Measurements from ENCODE around the gene KRTAP9-8.
"Not testable (repeated sequence)": the region's sequence is repeated elsewhere in the genome, so short reads cannot be mapped to it uniquely, and the experiment has no call there.

KRTAP9-8 gene

GRCh38 chr17:41231731-41232130, 6.1 kb upstream of the KRTAP9-8 start:
- TF ChIP-seq POLR2AphosphoS5 (IDR thresholded peaks at IDR 0.05; ENCODE audit: low read depth) = no peak
- TF ChIP-seq REST (IDR thresholded peaks at IDR 0.05; ENCODE audit: insufficient replicate concordance, low read depth) = no peak
- TF ChIP-seq GABPA (IDR thresholded peaks at IDR 0.05; ENCODE audit: low read depth) = no peak
- no peak for TF ChIP-seq SPI1 (IDR thresholded peaks at IDR 0.05; ENCODE audit: borderline replicate concordance, low read depth)
- no peak for TF ChIP-seq CTCF (IDR thresholded peaks at IDR 0.05; ENCODE audit: insufficient read depth, low read length)
- Histone ChIP-seq H3K27me3 (ENCODE audit: insufficient read depth, poor library complexity, severe bottlenecking) (peaks cover 4% of the 10 kb centered on the region), H3K4me3 (replicated peaks; ENCODE audit: insufficient read depth, low read length) (no peak overlapping the region), H3K27ac (replicated peaks) (no peak overlapping the region)
- DNase-seq (ENCODE audit: low read depth in 1 of 2, low spot score in 1 of 2) = no peak

- not testable (repeated sequence) for H3K4me3 ChIP-seq (replicated peaks; ENCODE audit: insufficient read depth, low read length); H3K27me3 ChIP-seq (ENCODE audit: insufficient read depth, poor library complexity, severe bottlenecking); H3K27ac ChIP-seq (replicated peaks); DNase-seq (ENCODE audit: low read depth in 1 of 2, low spot score in 1 of 2)
Measured at GRCh38 chr17:41232399-41233105, 5.2 kb upstream of the KRTAP9-8 start, which contains the start of gene KRTAP9-3. Gene KRTAP9-3 (plus strand): TSS chr17:41232449. CDS start chr17:41232502, 53 bp downstream.

- not testable (repeated sequence) for H3K27me3 ChIP-seq (ENCODE audit: insufficient read depth, poor library complexity, severe bottlenecking); DNase-seq (ENCODE audit: low read depth in 1 of 2, low spot score in 1 of 2)
Measured at GRCh38 chr17:41237116-41237515, 683 bp upstream of the KRTAP9-8 start.

GRCh38 chr17:41246995-41247787, 9.4 kb downstream of the KRTAP9-8 start:
- H3K27ac ChIP-seq (replicated peaks); H3K27me3 ChIP-seq (ENCODE audit: insufficient read depth, poor library complexity, severe bottlenecking); H3K4me3 ChIP-seq (replicated peaks; ENCODE audit: insufficient read depth, low read length); DNase-seq (ENCODE audit: low read depth in 1 of 2, low spot score in 1 of 2): not testable (repeated sequence)

More at GRCh38 chr17:41237116-41237515, 683 bp upstream of the KRTAP9-8 start:
- H3K4me3 ChIP-seq (replicated peaks; ENCODE audit: insufficient read depth, low read length); H3K27ac ChIP-seq (replicated peaks): not testable (repeated sequence)

- not testable (repeated sequence) for DNase-seq (ENCODE audit: low read depth in 1 of 2, low spot score in 1 of 2); H3K27ac ChIP-seq (replicated peaks); H3K27me3 ChIP-seq (ENCODE audit: insufficient read depth, poor library complexity, severe bottlenecking); H3K4me3 ChIP-seq (replicated peaks; ENCODE audit: insufficient read depth, low read length)
Measured at GRCh38 chr17:41249637-41250240, 11.9 kb downstream of the KRTAP9-8 start, which contains the start of gene KRTAP9-4. Gene KRTAP9-4 (plus strand): TSS chr17:41249687. CDS start chr17:41249721, 34 bp downstream.

GRCh38 chr17:41251261-41251660, 13.5 kb downstream of the KRTAP9-8 start:
- TF ChIP-seq REST (IDR thresholded peaks at IDR 0.05; ENCODE audit: insufficient replicate concordance, low read depth) = no peak
- TF ChIP-seq SPI1 (IDR thresholded peaks at IDR 0.05; ENCODE audit: borderline replicate concordance, low read depth) = no peak
- no peak for TF ChIP-seq GABPA (IDR thresholded peaks at IDR 0.05; ENCODE audit: low read depth)
- TF ChIP-seq POLR2AphosphoS5 (IDR thresholded peaks at IDR 0.05; ENCODE audit: low read depth) = no peak
- TF ChIP-seq CTCF (IDR thresholded peaks at IDR 0.05; ENCODE audit: insufficient read depth, low read length) = no peak
- H3K27ac ChIP-seq (replicated peaks) = no peak overlapping the region

More at GRCh38 chr17:41251261-41251660, 13.5 kb downstream of the KRTAP9-8 start:
- DNase-seq (ENCODE audit: low read depth in 1 of 2, low spot score in 1 of 2) = no peak
- Histone ChIP-seq H3K4me3 (replicated peaks; ENCODE audit: insufficient read depth, low read length) (no peak overlapping the region), H3K27me3 (ENCODE audit: insufficient read depth, poor library complexity, severe bottlenecking) (no peaks in the 10 kb centered on the region)
